A549 (cell line): Measurements from ENCODE around the gene ATP10A.

Experiments used
- CHD2 ChIP-seq: fragments of 150-350 bp; IDR thresholded peaks from 2 replicates; pipeline ENCODE4 v1.6.1; 2014; ENCODE audit warnings: low read length; ENCODE audit not compliant: partially characterized antibody
- CTCF ChIP-seq: fragments of >200 bp; sonication (Bioruptor Twin); formaldehyde crosslinking; IDR thresholded peaks from 3 replicates; pipeline ENCODE4 v1.5.1; 2016
- EP300 ChIP-seq, 2 experiments: fragments of >200 bp; sonication (Bioruptor Twin); formaldehyde crosslinking; IDR thresholded peaks; 2 replicates in 1 of 2; 3 replicates in 1 of 2; pipeline ENCODE4 v1.6.1; 2016 to 2017
- NFE2L2 ChIP-seq: fragments of 150-350 bp; conservative IDR thresholded peaks from 2 replicates; pipeline ENCODE4 v1.6.1; 2014; ENCODE audit warnings: low read length
- POLR2A ChIP-seq: IDR thresholded peaks from 2 replicates; pipeline ENCODE4 v1.6.1; 2012; ENCODE audit warnings: mild to moderate bottlenecking, low read length
- RAD21 ChIP-seq, 2 experiments: fragments of >200 bp in 1 of 2; sonication (Bioruptor Twin) in 1 of 2; formaldehyde crosslinking in 1 of 2; IDR thresholded peaks in 1 of 2; conservative IDR thresholded peaks in 1 of 2; 2 replicates in 1 of 2; 3 replicates in 1 of 2; pipeline ENCODE4 v1.6.1; 2012 to 2018; ENCODE audit warnings: inconsistent platforms in 1 of 2
- RFX5 ChIP-seq: fragments of 450-650 bp; IDR thresholded peaks from 2 replicates; pipeline ENCODE4 v1.7.1; 2014; ENCODE audit warnings: antibody characterized with exemption, mild to moderate bottlenecking, moderate library complexity
- USF2 ChIP-seq: fragments of 450-650 bp; IDR thresholded peaks from 2 replicates; pipeline ENCODE4 v1.6.1; 2014; ENCODE audit warnings: antibody characterized with exemption
- TF ChIP-seq, protein P1 (sequence below): IDR thresholded peaks from 2 replicates; pipeline ENCODE4 v1.6.1; 2012
- TF ChIP-seq, protein P2 (sequence below): fragments of 200-600 bp; sonication (generic); IDR thresholded peaks from 2 replicates; pipeline ENCODE4 v1.6.1; 2016; ENCODE audit warnings: antibody characterized with exemption, mild to moderate bottlenecking, moderate library complexity

- no peak for TF ChIP-seq NFE2L2
- TF ChIP-seq CTCF = no peak
- TF ChIP-seq, protein P1, sequence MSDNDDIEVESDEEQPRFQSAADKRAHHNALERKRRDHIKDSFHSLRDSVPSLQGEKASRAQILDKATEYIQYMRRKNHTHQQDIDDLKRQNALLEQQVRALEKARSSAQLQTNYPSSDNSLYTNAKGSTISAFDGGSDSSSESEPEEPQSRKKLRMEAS = no peak
- no peak for TF ChIP-seq POLR2A
- TF ChIP-seq CHD2 = no peak
- no peak for TF ChIP-seq RFX5
- no peak for TF ChIP-seq EP300 (IDR thresholded peaks at IDR 0.05)
- TF ChIP-seq, protein P2, sequence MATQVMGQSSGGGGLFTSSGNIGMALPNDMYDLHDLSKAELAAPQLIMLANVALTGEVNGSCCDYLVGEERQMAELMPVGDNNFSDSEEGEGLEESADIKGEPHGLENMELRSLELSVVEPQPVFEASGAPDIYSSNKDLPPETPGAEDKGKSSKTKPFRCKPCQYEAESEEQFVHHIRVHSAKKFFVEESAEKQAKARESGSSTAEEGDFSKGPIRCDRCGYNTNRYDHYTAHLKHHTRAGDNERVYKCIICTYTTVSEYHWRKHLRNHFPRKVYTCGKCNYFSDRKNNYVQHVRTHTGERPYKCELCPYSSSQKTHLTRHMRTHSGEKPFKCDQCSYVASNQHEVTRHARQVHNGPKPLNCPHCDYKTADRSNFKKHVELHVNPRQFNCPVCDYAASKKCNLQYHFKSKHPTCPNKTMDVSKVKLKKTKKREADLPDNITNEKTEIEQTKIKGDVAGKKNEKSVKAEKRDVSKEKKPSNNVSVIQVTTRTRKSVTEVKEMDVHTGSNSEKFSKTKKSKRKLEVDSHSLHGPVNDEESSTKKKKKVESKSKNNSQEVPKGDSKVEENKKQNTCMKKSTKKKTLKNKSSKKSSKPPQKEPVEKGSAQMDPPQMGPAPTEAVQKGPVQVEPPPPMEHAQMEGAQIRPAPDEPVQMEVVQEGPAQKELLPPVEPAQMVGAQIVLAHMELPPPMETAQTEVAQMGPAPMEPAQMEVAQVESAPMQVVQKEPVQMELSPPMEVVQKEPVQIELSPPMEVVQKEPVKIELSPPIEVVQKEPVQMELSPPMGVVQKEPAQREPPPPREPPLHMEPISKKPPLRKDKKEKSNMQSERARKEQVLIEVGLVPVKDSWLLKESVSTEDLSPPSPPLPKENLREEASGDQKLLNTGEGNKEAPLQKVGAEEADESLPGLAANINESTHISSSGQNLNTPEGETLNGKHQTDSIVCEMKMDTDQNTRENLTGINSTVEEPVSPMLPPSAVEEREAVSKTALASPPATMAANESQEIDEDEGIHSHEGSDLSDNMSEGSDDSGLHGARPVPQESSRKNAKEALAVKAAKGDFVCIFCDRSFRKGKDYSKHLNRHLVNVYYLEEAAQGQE = no peak
- TF ChIP-seq RAD21 (conservative IDR thresholded peaks at IDR 0.05 in 1 of 2, IDR thresholded peaks at IDR 0.05 in 1 of 2) = no peak
- TF ChIP-seq USF2 = no peak
Measured at GRCh38 chr15:25773248-25773647, 89.9 kb downstream of the ATP10A start.
